Heart left ventricle (tissue), 16 donors: ENCODE results near the gene PRADC1. TPM values are rescaled to one million over a fixed set of nuclear protein-coding genes. Genes with fewer than 3 reads are reported as not detected.

Experiments
- ATAC-seq, 4 donors: fragments of 200-7000 bp; cut with Tn5 transposase; one replicate each; pipeline ENCODE4 v1.9.1; 2020 to 2022; ENCODE audit warnings: moderate library complexity in 4 of 4, mild to moderate bottlenecking in 3 of 4, moderate number of reproducible peaks in 1 of 4
- DNase-seq, 5 donors: peaks; one replicate each; pipeline ENCODE4 v3.0.0-alpha.2; 2020
- H3K27ac ChIP-seq, 12 donors: fragments of 200-600 bp; sonication (generic) in 4 of 12; one replicate each; pipeline versions ENCODE4 v1.5.0 to v1.8.0; 2016 to 2022; ENCODE audit warnings: mild to moderate bottlenecking in 2 of 12
- H3K27me3 ChIP-seq, 9 donors: fragments of 200-600 bp; sonication (generic) in 2 of 9; one replicate each; pipeline versions ENCODE4 v1.5.1 to v1.8.0; 2016 to 2022; ENCODE audit warnings: mild to moderate bottlenecking in 3 of 9
- H3K36me3 ChIP-seq, 9 donors: fragments of 200-600 bp; sonication (generic) in 2 of 9; one replicate each; pipeline versions ENCODE4 v1.5.0 to v1.8.0; 2018 to 2022; ENCODE audit warnings: mild to moderate bottlenecking in 2 of 9
- H3K4me1 ChIP-seq, 12 donors: fragments of 200-600 bp; sonication (generic) in 4 of 12; one replicate each; pipeline versions ENCODE4 v1.5.0 to v1.8.0; 2016 to 2022; ENCODE audit warnings: mild to moderate bottlenecking in 3 of 12
- H3K4me3 ChIP-seq, 12 donors: fragments of 200-600 bp; sonication (generic) in 4 of 12; one replicate each; pipeline versions ENCODE4 v1.5.0 to v1.8.0; 2017 to 2022; ENCODE audit warnings: mild to moderate bottlenecking in 9 of 12, moderate library complexity in 4 of 12
- H3K9me3 ChIP-seq, 12 donors: fragments of 200-600 bp; sonication (generic) in 4 of 12; one replicate each; pipeline versions ENCODE4 v1.5.0 to v1.8.0; 2016 to 2022; ENCODE audit warnings: mild to moderate bottlenecking in 1 of 12
- CTCF ChIP-seq, 12 donors: fragments of 200-600 bp; sonication (generic) in 4 of 12; IDR thresholded peaks; one replicate each; pipeline versions ENCODE4 v1.5.0 to v1.8.0; 2018 to 2022; ENCODE audit warnings: antibody characterized with exemption in 12 of 12, mild to moderate bottlenecking in 5 of 12
- POLR2A ChIP-seq, 2 donors: fragments of 450-650 bp; IDR thresholded peaks; one replicate each; pipeline ENCODE4 v1.6.1; 2017; ENCODE audit warnings: antibody characterized with exemption in 2 of 2, mild to moderate bottlenecking in 2 of 2, moderate library complexity in 2 of 2
- WGBS, 4 donors: extraction: QIAGEN DNeasy Blood & Tissue Kit in 2 of 4; methylation state at CpG; one replicate each; pipeline versions ENCODE4 v1.1.5 to v1.1.7; 2013 to 2018; 5-methylcytosine and 5-hydroxymethylcytosine counted together
- intact Hi-C, 10 donors: fragments of 100-400 bp; cut with DNase I; formaldehyde crosslinking; loops; one replicate each; pipeline versions ENCODE4 v1.11.1 to v1.14.2; 2022
- polyA plus RNA-seq, 2 donors: library from polyadenylated mRNA; stranded (reverse); fragments of 200-250 nt; gene quantifications; one replicate each; pipeline ENCODE4 v1.2.3, GENCODE V29; 2013
- total RNA-seq, 9 donors: library from RNA; depleted of rRNA in 2 of 9; stranded (reverse); fragments of >200 nt in 2 of 9; fragmentation: NEBNext Ultra II Directional in 3 of 9; extraction: Animal tissue kit (Norgen Biotek cat#: 25700) in 3 of 9; gene quantifications; one replicate each; pipeline versions ENCODE4 v1.1.0 to v1.2.4, GENCODE V29; 2016 to 2023
- donor health status: ischemic (EF 13 %, LVEDD 7.1; RV severe dilation, severe dysfunction).
- donor health status: healthy with polysubstance abuse.
- donor health status: DM: no; HTN: yes; CAD: no.
- donor health status: DM: no; HTN: no; CAD: no.
- donor health status: ischemic (EF 25% LVEDD 6.9; RV normal size, moderate dysfunction).
- donor health status: ischemic (EF 25% LVEDD 5.7; RV mildly dilated, moderate dysfunction).
- donor health status: healthy.
- donor health status: DM: yes; HTN: yes; CAD: no.
- donor health status: ischemic (EF 35%, LVEDD 5.7; RV mildly dilated, moderate dysfunction).
- donor health status: nonischemic (EF 11% LVEDD 7.7; RV severe dilation, severe dysfunction).
- donor health status: DM: yes; HTN: yes; CAD: no.
- donor health status: PGD.
- donor health status: ischemic (EF 29% LVEDD 5.4; RV normal size, mild dysfunction).
- donor health status: nonischemic (EF 23%, LVEDD 6.1; RV moderate dilation, normal function).

PRADC1 gene
- total and polyA plus RNA-seq, 11 donors = 57.2 to 155 (median 86.4) TPM

DNA sequence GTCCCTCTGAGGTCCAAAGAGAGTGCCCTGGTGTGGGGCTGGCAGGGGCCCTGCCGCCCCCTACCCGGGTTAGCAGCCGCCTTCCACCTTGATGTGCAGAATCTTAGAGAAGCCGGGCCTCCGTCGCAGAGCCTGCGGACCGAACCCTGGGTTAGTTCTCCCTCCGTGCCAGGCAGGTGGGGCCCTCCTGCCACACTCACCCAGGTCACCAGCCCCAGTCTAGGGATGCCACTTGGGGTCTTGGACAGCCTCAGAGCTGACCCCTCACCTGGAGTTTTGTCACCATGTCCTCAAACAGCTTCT, 25.8 kb upstream of the PRADC1 start:
- DNase-seq (no peak), ATAC-seq (no peak)
- H3K4me3 ChIP-seq = no peak overlapping the region
- H3K27me3 ChIP-seq = no peaks in the 10 kb centered on the region
- H3K36me3 ChIP-seq = peaks cover 0 to 17% (median 11%) of the 10 kb centered on the region in 9 donors
- H3K27ac ChIP-seq = no peak overlapping the region
- no peaks in the 10 kb centered on the region for H3K4me1 ChIP-seq
- intact Hi-C loops = no loop called here
- H3K9me3 ChIP-seq = no peaks in the 10 kb centered on the region
- 93 to 100% (median 96%) methylated on average over 2 to 9 of the region's 9 CpGs for WGBS, 4 donors
- no peak for TF ChIP-seq POLR2A (IDR thresholded peaks at IDR 0.05)
- no peak for TF ChIP-seq CTCF (IDR thresholded peaks at IDR 0.05)

- no peaks in the 10 kb centered on the region for H3K4me1 ChIP-seq
- H3K9me3 ChIP-seq = no peaks in the 10 kb centered on the region
- ATAC-seq (no peak), DNase-seq (no peak)
- no peak overlapping the region for H3K4me3 ChIP-seq
- intact Hi-C loops = no loop called here
- H3K27me3 ChIP-seq = no peaks in the 10 kb centered on the region
- 84 to 91% (median 86%) methylated on average over 5 to 8 of the region's 8 CpGs for WGBS, 4 donors
- peaks cover 0 to 22% (median 16%) of the 10 kb centered on the region in 9 donors for H3K36me3 ChIP-seq
- no peak for TF ChIP-seq CTCF (IDR thresholded peaks at IDR 0.05)
- no peak for TF ChIP-seq POLR2A (IDR thresholded peaks at IDR 0.05)
- H3K27ac ChIP-seq = no peak overlapping the region
Measured at GRCh38 chr2:73258186-73258912, 25.3 kb upstream of the PRADC1 start.

DNA sequence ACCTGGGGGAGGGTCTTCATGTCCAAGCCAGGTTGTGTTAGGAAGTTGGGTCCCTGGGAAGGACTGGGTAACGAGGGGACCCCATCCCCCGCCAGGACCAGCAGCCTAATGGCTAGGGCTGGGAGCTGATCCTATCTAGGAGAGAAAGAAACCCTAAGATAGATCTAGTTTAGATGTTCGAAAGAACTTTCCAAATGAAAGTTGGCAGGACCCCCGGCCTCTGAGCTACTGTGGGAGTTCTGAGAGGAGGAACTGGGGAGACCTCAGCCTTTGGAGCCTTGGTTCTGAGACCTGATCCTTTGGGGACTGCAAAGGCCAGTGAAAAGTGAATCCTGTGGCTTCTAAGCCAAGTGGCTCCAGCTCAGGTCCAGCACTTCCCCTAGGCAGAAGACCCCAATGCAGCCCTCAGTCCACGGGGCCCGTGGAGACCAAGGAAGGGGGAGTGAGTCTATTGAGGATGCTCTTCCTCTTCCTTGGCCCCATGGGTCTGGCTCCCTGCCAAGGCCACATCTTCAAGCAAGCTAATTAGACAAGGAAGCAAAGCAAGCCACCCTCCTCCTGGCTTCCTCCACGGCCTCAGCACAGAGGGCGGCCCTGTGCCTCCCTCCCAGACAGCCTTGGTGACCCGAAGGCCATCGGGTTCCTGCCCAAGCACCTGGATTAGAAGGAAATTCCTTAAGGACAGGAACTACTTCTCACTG, 24.5 kb upstream of the PRADC1 start:
- no peaks in the 10 kb centered on the region for H3K27me3 ChIP-seq
- TF ChIP-seq POLR2A (IDR thresholded peaks at IDR 0.05) = no peak
- H3K27ac ChIP-seq = no peak overlapping the region
- 54 to 65% (median 59%) methylated on average over 8 to 10 of the region's 10 CpGs for WGBS, 4 donors
- intact Hi-C loops = no loop called here
- no peaks in the 10 kb centered on the region for H3K4me1 ChIP-seq
- no peaks in the 10 kb centered on the region for H3K9me3 ChIP-seq
- peaks cover 0 to 30% (median 24%) of the 10 kb centered on the region in 9 donors for H3K36me3 ChIP-seq
- DNase-seq = peak in 1 of 5 donors; percentile 71
- no peak for ATAC-seq
- no peak overlapping the region for H3K4me3 ChIP-seq

DNA sequence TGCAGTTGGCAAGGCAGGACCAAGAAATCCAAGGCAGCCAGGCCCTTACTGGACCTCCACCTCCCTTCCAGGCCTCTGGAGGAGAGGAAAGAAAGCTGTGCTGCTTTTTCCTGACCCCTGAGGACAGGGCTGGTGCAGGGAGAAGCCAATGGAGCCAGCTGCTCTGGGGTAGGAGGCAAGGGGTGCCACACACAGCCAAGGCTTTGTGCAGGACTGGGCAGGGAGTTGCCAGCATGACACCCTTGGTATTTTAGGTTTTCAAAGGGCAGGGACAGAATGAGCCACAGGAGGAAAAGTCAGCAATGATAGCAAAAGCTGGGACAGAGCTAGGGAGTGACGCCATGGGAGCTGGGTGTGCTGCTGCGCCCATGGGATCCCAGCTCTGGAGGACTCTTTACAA, 24.0 kb upstream of the PRADC1 start:
- intact Hi-C loops = no loop called here
- Histone ChIP-seq H3K36me3 (peaks cover 0 to 35% (median 29%) of the 10 kb centered on the region in 9 donors), H3K27ac (no peak overlapping the region), H3K4me3 (no peak overlapping the region), H3K4me1 (no peaks in the 10 kb centered on the region), H3K27me3 (no peaks in the 10 kb centered on the region), H3K9me3 (no peaks in the 10 kb centered on the region)
- TF ChIP-seq POLR2A (IDR thresholded peaks at IDR 0.05) = no peak
- TF ChIP-seq CTCF (IDR thresholded peaks at IDR 0.05) = no peak
- ATAC-seq = no peak
- DNase-seq = no peak
- 90 to 100% (median 97%) methylated on average over 2 of the region's 2 CpGs; no CpG with 5 or more reads in 1 of the 4 donors for WGBS, 4 donors
